ENCODE results near the gene TLR8.

TLR8 gene

GRCh38 chrX:12930150-12930549 lies 23.7 kb downstream of the TLR8 start:
- H3K79me1 ChIP-seq (ENCODE audit: low read length), result no peaks in the 10 kb centered on the region
- H3K27me3 ChIP-seq (ENCODE audit: insufficient read depth, low read length), result no peaks in the 10 kb centered on the region
- no peak overlapping the region for H4K8ac ChIP-seq (ENCODE audit: low read depth, low read length)
- H3K4me2 ChIP-seq (ENCODE audit: low read length), result no peak overlapping the region
- H2AFZ ChIP-seq (ENCODE audit: insufficient read depth, low read length, poor library complexity), result no peak overlapping the region
- no CpG with 5 or more reads among the region's 2 CpGs for WGBS (ENCODE audit: extremely low coverage, insufficient coverage, insufficient read length)
- H4K91ac ChIP-seq (ENCODE audit: low read depth, low read length), result no peak overlapping the region
- no peak overlapping the region for H2BK12ac ChIP-seq (ENCODE audit: low read length)
- no peak overlapping the region for H3K4me3 ChIP-seq (ENCODE audit: low read depth, low read length)
- H3K4me1 ChIP-seq (ENCODE audit: control insufficient read depth in 1 of 2, insufficient read depth in 2 of 2, low read length in 2 of 2), result no peaks in the 10 kb centered on the region
- no peaks in the 10 kb centered on the region for H3K36me3 ChIP-seq (ENCODE audit: control insufficient read depth in 1 of 2, insufficient read depth in 2 of 2, low read length in 2 of 2)
- H2AK5ac ChIP-seq (ENCODE audit: low read length), result no peak overlapping the region
- H3K9ac ChIP-seq (ENCODE audit: low read length), result no peak overlapping the region
- no peak overlapping the region for H2BK120ac ChIP-seq (ENCODE audit: insufficient read depth, low read length, poor library complexity)
- H3K27ac ChIP-seq (ENCODE audit: low read depth, low read length), result no peak overlapping the region
- peaks cover 1% of the 10 kb centered on the region for H3K9me3 ChIP-seq (ENCODE audit: insufficient read depth, low read depth, low read length)
- H4K12ac ChIP-seq (ENCODE audit: low read depth, low read length), result no peak overlapping the region
- no peak overlapping the region for H2BK5ac ChIP-seq (ENCODE audit: low read depth, low read length, poor library complexity)
- no peak overlapping the region for H3K18ac ChIP-seq (ENCODE audit: low read length)
- H3K14ac ChIP-seq (ENCODE audit: low read length), result no peak overlapping the region
- H3K23ac ChIP-seq (ENCODE audit: low read length), result no peak overlapping the region
- H3K4ac ChIP-seq (ENCODE audit: low read depth, low read length), result no peak overlapping the region
- no peak for DNase-seq
- H3K79me2 ChIP-seq (ENCODE audit: control insufficient read depth, insufficient read depth, low read length, poor library complexity), result no peaks in the 10 kb centered on the region

DNA sequence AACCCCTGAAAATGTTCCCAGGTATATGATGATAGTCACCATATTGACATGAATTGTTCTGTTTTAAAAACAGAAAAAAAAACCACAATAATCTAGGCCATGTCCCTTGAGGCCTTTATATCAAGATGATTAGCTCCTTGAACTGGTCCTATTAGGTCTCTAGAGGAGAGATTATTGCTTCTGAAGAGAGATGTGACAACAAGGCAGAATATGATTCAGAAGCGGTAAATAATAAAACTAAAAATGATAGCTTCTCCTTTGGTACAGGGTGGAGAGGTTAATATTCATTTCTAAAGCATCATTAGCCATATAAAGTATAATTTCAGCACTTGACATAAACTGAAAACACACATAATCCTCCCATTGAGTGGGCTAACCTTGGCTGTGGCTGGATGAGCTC lies 25.8 kb downstream of the TLR8 start:
- Histone ChIP-seq H4K91ac (ENCODE audit: low read depth, low read length) (no peak overlapping the region), H4K8ac (ENCODE audit: low read depth, low read length) (no peak overlapping the region), H2BK12ac (ENCODE audit: low read length) (no peak overlapping the region), H3K27ac (ENCODE audit: low read depth, low read length) (no peak overlapping the region), H3K14ac (ENCODE audit: low read length) (no peak overlapping the region), H4K12ac (ENCODE audit: low read depth, low read length) (no peak overlapping the region), H3K79me1 (ENCODE audit: low read length) (no peaks in the 10 kb centered on the region), H2BK120ac (ENCODE audit: insufficient read depth, low read length, poor library complexity) (no peak overlapping the region), H2BK5ac (ENCODE audit: low read depth, low read length, poor library complexity) (no peak overlapping the region), H2AK5ac (ENCODE audit: low read length) (no peak overlapping the region), H3K79me2 (ENCODE audit: control insufficient read depth, insufficient read depth, low read length, poor library complexity) (no peaks in the 10 kb centered on the region), H3K27me3 (ENCODE audit: insufficient read depth, low read length) (no peaks in the 10 kb centered on the region), H3K9me3 (ENCODE audit: insufficient read depth, low read depth, low read length) (peaks cover 1% of the 10 kb centered on the region), H3K18ac (ENCODE audit: low read length) (no peak overlapping the region), H3K36me3 (ENCODE audit: control insufficient read depth in 1 of 2, insufficient read depth in 2 of 2, low read length in 2 of 2) (no peaks in the 10 kb centered on the region), H3K4me2 (ENCODE audit: low read length) (no peak overlapping the region), H3K23ac (ENCODE audit: low read length) (no peak overlapping the region), H3K4me1 (ENCODE audit: control insufficient read depth in 1 of 2, insufficient read depth in 2 of 2, low read length in 2 of 2) (no peaks in the 10 kb centered on the region), H2AFZ (ENCODE audit: insufficient read depth, low read length, poor library complexity) (no peak overlapping the region), H3K4me3 (ENCODE audit: low read depth, low read length) (no peak overlapping the region), H3K9ac (ENCODE audit: low read length) (no peak overlapping the region), H3K4ac (ENCODE audit: low read depth, low read length) (no peak overlapping the region)
- WGBS (ENCODE audit: extremely low coverage, insufficient coverage, insufficient read length), result no CpG with 5 or more reads among the region's 1 CpG
- no peak for DNase-seq

GRCh38 chrX:12934850-12935249 lies 28.4 kb downstream of the TLR8 start:
- Histone ChIP-seq H3K36me3 (ENCODE audit: control insufficient read depth in 1 of 2, insufficient read depth in 2 of 2, low read length in 2 of 2) (no peaks in the 10 kb centered on the region), H3K4me1 (ENCODE audit: control insufficient read depth in 1 of 2, insufficient read depth in 2 of 2, low read length in 2 of 2) (no peaks in the 10 kb centered on the region), H2BK12ac (ENCODE audit: low read length) (no peak overlapping the region), H2BK120ac (ENCODE audit: insufficient read depth, low read length, poor library complexity) (no peak overlapping the region), H4K8ac (ENCODE audit: low read depth, low read length) (no peak overlapping the region), H3K4ac (ENCODE audit: low read depth, low read length) (no peak overlapping the region), H2AK5ac (ENCODE audit: low read length) (no peak overlapping the region), H3K27ac (ENCODE audit: low read depth, low read length) (no peak overlapping the region), H3K9me3 (ENCODE audit: insufficient read depth, low read depth, low read length) (peaks cover 1% of the 10 kb centered on the region), H3K18ac (ENCODE audit: low read length) (no peak overlapping the region), H3K79me1 (ENCODE audit: low read length) (no peaks in the 10 kb centered on the region), H3K27me3 (ENCODE audit: insufficient read depth, low read length) (no peaks in the 10 kb centered on the region), H4K91ac (ENCODE audit: low read depth, low read length) (no peak overlapping the region), H3K4me3 (ENCODE audit: low read depth, low read length) (no peak overlapping the region), H3K14ac (ENCODE audit: low read length) (no peak overlapping the region), H3K79me2 (ENCODE audit: control insufficient read depth, insufficient read depth, low read length, poor library complexity) (no peaks in the 10 kb centered on the region), H3K9ac (ENCODE audit: low read length) (no peak overlapping the region), H2BK5ac (ENCODE audit: low read depth, low read length, poor library complexity) (no peak overlapping the region), H3K23ac (ENCODE audit: low read length) (no peak overlapping the region), H3K4me2 (ENCODE audit: low read length) (no peak overlapping the region), H4K12ac (ENCODE audit: low read depth, low read length) (no peak overlapping the region), H2AFZ (ENCODE audit: insufficient read depth, low read length, poor library complexity) (no peak overlapping the region)
- no CpG with 5 or more reads among the region's 5 CpGs for WGBS (ENCODE audit: extremely low coverage, insufficient coverage, insufficient read length)
- DNase-seq, result no peak

DNA sequence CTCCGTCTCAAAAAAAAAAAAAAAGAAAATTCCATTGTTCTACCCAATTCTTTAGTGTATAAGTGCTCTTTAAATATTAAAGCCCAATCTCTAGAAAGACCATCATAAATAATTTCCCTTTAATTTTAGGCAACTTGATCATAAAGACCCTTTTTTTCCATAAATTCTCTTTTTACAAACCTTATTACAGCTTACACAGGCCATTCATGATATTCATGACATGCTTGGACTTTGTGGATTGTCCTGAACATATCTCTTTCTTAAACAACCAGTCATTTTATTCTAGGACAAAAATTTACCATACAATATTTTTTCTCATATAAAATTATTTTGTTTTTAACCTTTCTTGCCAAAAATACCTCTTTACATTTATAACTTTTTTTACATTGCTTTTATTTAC lies 30.5 kb downstream of the TLR8 start:
- Histone ChIP-seq H3K9ac (ENCODE audit: low read length) (no peak overlapping the region), H3K27ac (ENCODE audit: low read depth, low read length) (no peak overlapping the region), H2BK120ac (ENCODE audit: insufficient read depth, low read length, poor library complexity) (no peak overlapping the region), H2BK5ac (ENCODE audit: low read depth, low read length, poor library complexity) (no peak overlapping the region), H3K14ac (ENCODE audit: low read length) (no peak overlapping the region), H3K79me2 (ENCODE audit: control insufficient read depth, insufficient read depth, low read length, poor library complexity) (no peaks in the 10 kb centered on the region), H3K27me3 (ENCODE audit: insufficient read depth, low read length) (no peaks in the 10 kb centered on the region), H4K91ac (ENCODE audit: low read depth, low read length) (no peak overlapping the region), H2AK5ac (ENCODE audit: low read length) (no peak overlapping the region), H3K9me3 (ENCODE audit: insufficient read depth, low read depth, low read length) (no peaks in the 10 kb centered on the region), H3K36me3 (ENCODE audit: control insufficient read depth in 1 of 2, insufficient read depth in 2 of 2, low read length in 2 of 2) (no peaks in the 10 kb centered on the region), H4K8ac (ENCODE audit: low read depth, low read length) (no peak overlapping the region), H2BK12ac (ENCODE audit: low read length) (no peak overlapping the region), H3K4me2 (ENCODE audit: low read length) (no peak overlapping the region), H3K79me1 (ENCODE audit: low read length) (no peaks in the 10 kb centered on the region), H3K23ac (ENCODE audit: low read length) (no peak overlapping the region), H3K4me1 (ENCODE audit: control insufficient read depth in 1 of 2, insufficient read depth in 2 of 2, low read length in 2 of 2) (no peaks in the 10 kb centered on the region), H3K18ac (ENCODE audit: low read length) (no peak overlapping the region), H3K4me3 (ENCODE audit: low read depth, low read length) (no peak overlapping the region), H2AFZ (ENCODE audit: insufficient read depth, low read length, poor library complexity) (no peak overlapping the region), H3K4ac (ENCODE audit: low read depth, low read length) (no peak overlapping the region), H4K12ac (ENCODE audit: low read depth, low read length) (no peak overlapping the region)
- DNase-seq, result no peak
- WGBS (ENCODE audit: extremely low coverage, insufficient coverage, insufficient read length), result no CpG with 5 or more reads among the region's 1 CpG

All from trophoblast cell (in vitro differentiated cells and primary cell).